GM23338 (cell line): ENCODE data around the gene TUBGCP4. TPM values are rescaled to one million over a fixed set of nuclear protein-coding genes. Genes with fewer than 3 reads are reported as not detected.

ENCODE experiments used
- ATAC-seq: fragments of 200-7000 bp; cut with Tn5 transposase; 3 replicates; pipeline ENCODE4 v1.9.1; 2020
- DNase-seq: peaks from one replicate; pipeline ENCODE4 v3.0.0-alpha.2; 2015; ENCODE audit warnings: low spot score
- H2AFZ ChIP-seq: fragments of 200-600 bp; sonication (generic); 2 replicates; pipeline ENCODE4 v1.8.0; 2016; ENCODE audit warnings: antibody characterized with exemption, mild to moderate bottlenecking, moderate library complexity
- H3F3A ChIP-seq: fragments of 200-600 bp; sonication (generic); replicated peaks from 2 replicates; pipeline ENCODE4 v1.8.0; 2017; ENCODE audit warnings: antibody characterized with exemption, mixed run types, low read depth
- H3K27ac ChIP-seq: fragments of 200-600 bp; sonication (generic); 2 replicates; pipeline ENCODE4 v1.6.1; 2016; ENCODE audit warnings: low read depth
- H3K27me3 ChIP-seq: fragments of 200-600 bp; sonication (generic); 2 replicates; pipeline ENCODE4 v1.8.0; 2016; ENCODE audit warnings: mild to moderate bottlenecking, mixed run types, moderate library complexity; ENCODE audit not compliant: insufficient read depth
- H3K36me3 ChIP-seq: fragments of 200-600 bp; sonication (generic); 2 replicates; pipeline ENCODE4 v1.8.0; 2016; ENCODE audit warnings: mild to moderate bottlenecking; ENCODE audit not compliant: insufficient read depth
- H3K4me1 ChIP-seq: fragments of 200-600 bp; sonication (generic); 2 replicates; pipeline ENCODE4 v1.8.0; 2016; ENCODE audit warnings: mild to moderate bottlenecking, moderate library complexity; ENCODE audit not compliant: insufficient read depth
- H3K4me2 ChIP-seq: fragments of 200-600 bp; sonication (generic); 2 replicates; pipeline ENCODE4 v1.7.1; 2017; ENCODE audit warnings: mixed run types
- H3K4me3 ChIP-seq: fragments of 200-600 bp; sonication (generic); 2 replicates; pipeline ENCODE4 v1.6.1; 2016; ENCODE audit warnings: mixed run types
- H3K79me2 ChIP-seq: fragments of 200-600 bp; sonication (generic); replicated peaks from 2 replicates; pipeline ENCODE4 v1.8.0; 2017; ENCODE audit warnings: mild to moderate bottlenecking; ENCODE audit not compliant: insufficient read depth
- H3K9me2 ChIP-seq: fragments of 200-600 bp; sonication (generic); 2 replicates; pipeline ENCODE4 v1.8.0; 2017; ENCODE audit not compliant: insufficient read depth
- H4K20me1 ChIP-seq: fragments of 200-600 bp; sonication (generic); replicated peaks from 2 replicates; pipeline ENCODE4 v1.8.0; 2017; ENCODE audit warnings: mild to moderate bottlenecking; ENCODE audit not compliant: insufficient read depth
- H3K27ac Mint-ChIP-seq: 2 replicates; pipeline ENCODE4 v1.8.0; 2020; ENCODE audit warnings: inconsistent platforms, mild to moderate bottlenecking, moderate library complexity, mixed read lengths
- H3K27me3 Mint-ChIP-seq: 3 replicates; pipeline ENCODE4 v1.8.0; 2022; ENCODE audit warnings: low read depth, mild to moderate bottlenecking, moderate library complexity, mixed read lengths, inconsistent platforms; ENCODE audit not compliant: insufficient read depth, poor library complexity
- H3K36me3 Mint-ChIP-seq: 3 replicates; pipeline ENCODE4 v1.8.0; 2021; ENCODE audit warnings: low read depth, mild to moderate bottlenecking, inconsistent platforms, moderate library complexity, mixed read lengths
- H3K4me1 Mint-ChIP-seq: 3 replicates; pipeline ENCODE4 v1.8.0; 2020; ENCODE audit warnings: mild to moderate bottlenecking, inconsistent platforms, mixed read lengths
- H3K4me3 Mint-ChIP-seq: 3 replicates; pipeline ENCODE4 v1.8.0; 2021; ENCODE audit warnings: moderate library complexity, mild to moderate bottlenecking, inconsistent platforms, mixed read lengths
- H3K9me3 Mint-ChIP-seq: 3 replicates; pipeline ENCODE4 v1.8.0; 2020; ENCODE audit warnings: moderate library complexity, mild to moderate bottlenecking, inconsistent platforms, mixed read lengths
- CREB1 ChIP-seq: fragments of 250-450 bp; sonication (Bioruptor Pico); IDR thresholded peaks from 2 replicates; pipeline ENCODE4 v1.5.0; 2020; ENCODE audit warnings: low read depth, mild to moderate bottlenecking, moderate library complexity
- CTCF ChIP-seq, 2 experiments: fragments of 200-600 bp in 1 of 2; sonication (generic) in 1 of 2; conservative IDR thresholded peaks; 2 replicates each; pipeline versions ENCODE4 v1.5.1 to v1.6.1; 2016 to 2017; ENCODE audit warnings: antibody characterized with exemption in 2 of 2, low read depth in 2 of 2, mild to moderate bottlenecking in 2 of 2, moderate library complexity in 1 of 2
- ETS1 ChIP-seq: IDR thresholded peaks from 2 replicates; pipeline ENCODE4 v1.6.1; 2016; ENCODE audit warnings: antibody characterized with exemption
- EZH2 ChIP-seq: fragments of 200-600 bp; sonication (generic); IDR thresholded peaks from one replicate; pipeline ENCODE4 v1.8.0; 2017; ENCODE audit warnings: antibody characterized with exemption, mild to moderate bottlenecking, low read depth; ENCODE audit not compliant: unreplicated experiment
- EZH2phosphoT487 ChIP-seq: fragments of 200-600 bp; sonication (generic); IDR thresholded peaks from one replicate; pipeline ENCODE4 v1.8.1; 2018; ENCODE audit warnings: antibody characterized with exemption; ENCODE audit not compliant: unreplicated experiment
- JUNB ChIP-seq: IDR thresholded peaks from one replicate; pipeline ENCODE4 v1.6.1; 2016; ENCODE audit warnings: antibody characterized with exemption; ENCODE audit not compliant: unreplicated experiment
- NANOG ChIP-seq: IDR thresholded peaks from 2 replicates; pipeline ENCODE4 v1.6.1; 2016; ENCODE audit warnings: antibody characterized with exemption, borderline replicate concordance
- POLR2AphosphoS5 ChIP-seq: IDR thresholded peaks from 2 replicates; pipeline ENCODE4 v1.6.1; 2016; ENCODE audit warnings: antibody characterized with exemption, low read depth
- REST ChIP-seq: IDR thresholded peaks from one replicate; pipeline ENCODE4 v1.6.1; 2018; ENCODE audit warnings: antibody characterized with exemption; ENCODE audit not compliant: unreplicated experiment
- STAT1 ChIP-seq: IDR thresholded peaks from one replicate; pipeline ENCODE4 v1.6.1; 2016; ENCODE audit warnings: antibody characterized with exemption; ENCODE audit not compliant: unreplicated experiment
- ZNF114 ChIP-seq: fragments of 250-450 bp; sonication (Bioruptor Pico); IDR thresholded peaks from 2 replicates; pipeline ENCODE4 v1.5.0; 2020; ENCODE audit warnings: mild to moderate bottlenecking, moderate library complexity
- ZNF331 ChIP-seq: fragments of 250-450 bp; sonication (Bioruptor Pico); IDR thresholded peaks from 2 replicates; pipeline ENCODE4 v1.5.0; 2020; ENCODE audit warnings: low read depth, mild to moderate bottlenecking, moderate library complexity
- polyA plus RNA-seq: library from polyadenylated mRNA; unstranded; fragments of >200 nt; fragmentation: Nextera tagmentation; extraction: Ambion mirVana; gene quantifications from 2 replicates; pipeline ENCODE4 v1.2.1, GENCODE V29; 2016
- total RNA-seq: library from RNA; depleted of rRNA; stranded (reverse); fragments of >200 nt; shearing (Covaris generic); gene quantifications from 2 replicates; pipeline ENCODE4 v1.2.3, GENCODE V29; 2014
- TF ChIP-seq, protein P1 (sequence below): fragments of 250-450 bp; sonication (Bioruptor Pico); IDR thresholded peaks from 2 replicates; pipeline ENCODE4 v1.5.0; 2020; ENCODE audit warnings: mild to moderate bottlenecking, moderate library complexity

The TUBGCP4 gene
- total and polyA plus RNA-seq, 2 experiments from 2014 or later = 10.6 to 18.0 TPM

- Mint-ChIP-seq H3K4me1 (no peaks in the 10 kb centered on the region), H3K9me3 (no peaks in the 10 kb centered on the region), H3K27ac (no peak overlapping the region), H3K36me3 (peaks cover 48% of the 10 kb centered on the region), H3K4me3 (no peak overlapping the region), H3K27me3 (no peaks in the 10 kb centered on the region)
- no peak for TF ChIP-seq REST
- TF ChIP-seq ETS1 = no peak
- no peak for TF ChIP-seq ZNF114 (CRISPR knock-in tag)
- no peak for TF ChIP-seq CTCF (conservative IDR thresholded peaks at IDR 0.05; ENCODE audit: low read depth in 2 of 2)
- TF ChIP-seq JUNB = no peak
- TF ChIP-seq, protein P1, sequence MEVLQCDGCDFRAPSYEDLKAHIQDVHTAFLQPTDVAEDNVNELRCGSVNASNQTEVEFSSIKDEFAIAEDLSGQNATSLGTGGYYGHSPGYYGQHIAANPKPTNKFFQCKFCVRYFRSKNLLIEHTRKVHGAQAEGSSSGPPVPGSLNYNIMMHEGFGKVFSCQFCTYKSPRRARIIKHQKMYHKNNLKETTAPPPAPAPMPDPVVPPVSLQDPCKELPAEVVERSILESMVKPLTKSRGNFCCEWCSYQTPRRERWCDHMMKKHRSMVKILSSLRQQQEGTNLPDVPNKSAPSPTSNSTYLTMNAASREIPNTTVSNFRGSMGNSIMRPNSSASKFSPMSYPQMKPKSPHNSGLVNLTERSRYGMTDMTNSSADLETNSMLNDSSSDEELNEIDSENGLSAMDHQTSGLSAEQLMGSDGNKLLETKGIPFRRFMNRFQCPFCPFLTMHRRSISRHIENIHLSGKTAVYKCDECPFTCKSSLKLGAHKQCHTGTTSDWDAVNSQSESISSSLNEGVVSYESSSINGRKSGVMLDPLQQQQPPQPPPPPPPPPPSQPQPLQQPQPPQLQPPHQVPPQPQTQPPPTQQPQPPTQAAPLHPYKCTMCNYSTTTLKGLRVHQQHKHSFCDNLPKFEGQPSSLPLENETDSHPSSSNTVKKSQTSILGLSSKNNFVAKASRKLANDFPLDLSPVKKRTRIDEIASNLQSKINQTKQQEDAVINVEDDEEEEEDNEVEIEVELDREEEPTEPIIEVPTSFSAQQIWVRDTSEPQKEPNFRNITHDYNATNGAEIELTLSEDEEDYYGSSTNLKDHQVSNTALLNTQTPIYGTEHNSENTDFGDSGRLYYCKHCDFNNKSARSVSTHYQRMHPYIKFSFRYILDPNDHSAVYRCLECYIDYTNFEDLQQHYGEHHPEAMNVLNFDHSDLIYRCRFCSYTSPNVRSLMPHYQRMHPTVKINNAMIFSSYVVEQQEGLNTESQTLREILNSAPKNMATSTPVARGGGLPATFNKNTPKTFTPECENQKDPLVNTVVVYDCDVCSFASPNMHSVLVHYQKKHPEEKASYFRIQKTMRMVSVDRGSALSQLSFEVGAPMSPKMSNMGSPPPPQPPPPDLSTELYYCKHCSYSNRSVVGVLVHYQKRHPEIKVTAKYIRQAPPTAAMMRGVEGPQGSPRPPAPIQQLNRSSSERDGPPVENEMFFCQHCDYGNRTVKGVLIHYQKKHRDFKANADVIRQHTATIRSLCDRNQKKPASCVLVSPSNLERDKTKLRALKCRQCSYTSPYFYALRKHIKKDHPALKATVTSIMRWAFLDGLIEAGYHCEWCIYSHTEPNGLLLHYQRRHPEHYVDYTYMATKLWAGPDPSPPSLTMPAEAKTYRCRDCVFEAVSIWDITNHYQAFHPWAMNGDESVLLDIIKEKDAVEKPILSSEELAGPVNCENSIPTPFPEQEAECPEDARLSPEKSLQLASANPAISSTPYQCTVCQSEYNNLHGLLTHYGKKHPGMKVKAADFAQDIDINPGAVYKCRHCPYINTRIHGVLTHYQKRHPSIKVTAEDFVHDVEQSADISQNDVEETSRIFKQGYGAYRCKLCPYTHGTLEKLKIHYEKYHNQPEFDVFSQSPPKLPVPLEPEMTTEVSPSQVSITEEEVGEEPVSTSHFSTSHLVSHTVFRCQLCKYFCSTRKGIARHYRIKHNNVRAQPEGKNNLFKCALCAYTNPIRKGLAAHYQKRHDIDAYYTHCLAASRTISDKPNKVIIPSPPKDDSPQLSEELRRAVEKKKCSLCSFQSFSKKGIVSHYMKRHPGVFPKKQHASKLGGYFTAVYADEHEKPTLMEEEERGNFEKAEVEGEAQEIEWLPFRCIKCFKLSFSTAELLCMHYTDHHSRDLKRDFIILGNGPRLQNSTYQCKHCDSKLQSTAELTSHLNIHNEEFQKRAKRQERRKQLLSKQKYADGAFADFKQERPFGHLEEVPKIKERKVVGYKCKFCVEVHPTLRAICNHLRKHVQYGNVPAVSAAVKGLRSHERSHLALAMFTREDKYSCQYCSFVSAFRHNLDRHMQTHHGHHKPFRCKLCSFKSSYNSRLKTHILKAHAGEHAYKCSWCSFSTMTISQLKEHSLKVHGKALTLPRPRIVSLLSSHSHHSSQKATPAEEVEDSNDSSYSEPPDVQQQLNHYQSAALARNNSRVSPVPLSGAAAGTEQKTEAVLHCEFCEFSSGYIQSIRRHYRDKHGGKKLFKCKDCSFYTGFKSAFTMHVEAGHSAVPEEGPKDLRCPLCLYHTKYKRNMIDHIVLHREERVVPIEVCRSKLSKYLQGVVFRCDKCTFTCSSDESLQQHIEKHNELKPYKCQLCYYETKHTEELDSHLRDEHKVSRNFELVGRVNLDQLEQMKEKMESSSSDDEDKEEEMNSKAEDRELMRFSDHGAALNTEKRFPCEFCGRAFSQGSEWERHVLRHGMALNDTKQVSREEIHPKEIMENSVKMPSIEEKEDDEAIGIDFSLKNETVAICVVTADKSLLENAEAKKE = no peak
- no peak for TF ChIP-seq EZH2phosphoT487
- no peak for TF ChIP-seq ZNF331 (CRISPR knock-in tag)
- TF ChIP-seq STAT1 = no peak
- no peak for TF ChIP-seq CREB1
- no peak for TF ChIP-seq POLR2AphosphoS5
- no peak for TF ChIP-seq NANOG
- no peak for TF ChIP-seq EZH2
- Histone ChIP-seq H3K79me2 (peaks cover 5% of the 10 kb centered on the region), H3K36me3 (peaks cover 35% of the 10 kb centered on the region), H3K4me1 (no peaks in the 10 kb centered on the region), H3K4me2 (no peak overlapping the region), H3F3A (no peaks in the 10 kb centered on the region), H3K9me2 (no peaks in the 10 kb centered on the region), H3K4me3 (no peak overlapping the region), H2AFZ (no peak overlapping the region), H4K20me1 (0 out of 2 replicates have a peak, but pooled peaks cover 6% of the 10 kb centered on the region), H3K27me3 (no peaks in the 10 kb centered on the region), H3K27ac (no peak overlapping the region)
- ATAC-seq (no peak), DNase-seq (no peak)
These were observed 7.7 kb downstream of the TUBGCP4 start for GRCh38 chr15:43378601-43379000.
